ENCODE data around the gene OR10K1.

DNA sequence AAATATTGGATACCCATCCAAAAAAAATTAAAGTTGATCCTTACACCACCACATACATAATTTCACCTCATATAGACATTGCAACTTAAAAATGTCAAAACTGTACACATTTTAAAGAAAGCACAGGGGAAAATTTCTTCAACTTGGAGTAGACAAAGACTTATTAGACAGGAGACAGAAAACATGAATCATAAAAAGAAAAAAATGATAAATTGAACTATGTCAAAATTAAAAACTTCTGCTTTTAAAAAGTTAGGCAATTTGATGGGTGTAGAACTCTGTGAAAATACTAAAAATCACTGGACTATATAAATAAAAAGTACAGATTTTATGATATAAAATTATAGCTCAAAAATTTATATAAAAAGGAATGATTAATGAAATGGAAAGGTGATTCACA, 4.4 kb upstream of the OR10K1 start:
- no peak for TF ChIP-seq ILF3 (IDR thresholded peaks at IDR 0.05; ENCODE audit: borderline replicate concordance)
- no peak for TF ChIP-seq KAT7 (CRISPR knock-in tag; IDR thresholded peaks at IDR 0.05; ENCODE audit: borderline replicate concordance)
- no peak for TF ChIP-seq ZFP1 (CRISPR knock-in tag; IDR thresholded peaks at IDR 0.05)
- TF ChIP-seq, protein P1, sequence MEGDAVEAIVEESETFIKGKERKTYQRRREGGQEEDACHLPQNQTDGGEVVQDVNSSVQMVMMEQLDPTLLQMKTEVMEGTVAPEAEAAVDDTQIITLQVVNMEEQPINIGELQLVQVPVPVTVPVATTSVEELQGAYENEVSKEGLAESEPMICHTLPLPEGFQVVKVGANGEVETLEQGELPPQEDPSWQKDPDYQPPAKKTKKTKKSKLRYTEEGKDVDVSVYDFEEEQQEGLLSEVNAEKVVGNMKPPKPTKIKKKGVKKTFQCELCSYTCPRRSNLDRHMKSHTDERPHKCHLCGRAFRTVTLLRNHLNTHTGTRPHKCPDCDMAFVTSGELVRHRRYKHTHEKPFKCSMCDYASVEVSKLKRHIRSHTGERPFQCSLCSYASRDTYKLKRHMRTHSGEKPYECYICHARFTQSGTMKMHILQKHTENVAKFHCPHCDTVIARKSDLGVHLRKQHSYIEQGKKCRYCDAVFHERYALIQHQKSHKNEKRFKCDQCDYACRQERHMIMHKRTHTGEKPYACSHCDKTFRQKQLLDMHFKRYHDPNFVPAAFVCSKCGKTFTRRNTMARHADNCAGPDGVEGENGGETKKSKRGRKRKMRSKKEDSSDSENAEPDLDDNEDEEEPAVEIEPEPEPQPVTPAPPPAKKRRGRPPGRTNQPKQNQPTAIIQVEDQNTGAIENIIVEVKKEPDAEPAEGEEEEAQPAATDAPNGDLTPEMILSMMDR (IDR thresholded peaks at IDR 0.05 in 2 of 3, conservative IDR thresholded peaks at IDR 0.05 in 1 of 3; ENCODE audit: insufficient read depth in 2 of 3, low read depth in 1 of 3, low read length in 3 of 3): no peak

Measured in K562 (cell line).